IPS DF 19.7 (cell line): ENCODE data around the gene USP25.
A peak's percentile ranks its signal among the peaks of the same experiment; 100 is the strongest.
"Not testable (repeated sequence)": the region's sequence is repeated elsewhere in the genome, so short reads cannot be mapped to it uniquely, and the experiment has no call there.

ENCODE experiments used
- DNase-seq: peaks from one replicate; pipeline ENCODE4 v3.0.0-alpha.2; 2013; ENCODE audit warnings: low read depth, low spot score

USP25 gene

DNA sequence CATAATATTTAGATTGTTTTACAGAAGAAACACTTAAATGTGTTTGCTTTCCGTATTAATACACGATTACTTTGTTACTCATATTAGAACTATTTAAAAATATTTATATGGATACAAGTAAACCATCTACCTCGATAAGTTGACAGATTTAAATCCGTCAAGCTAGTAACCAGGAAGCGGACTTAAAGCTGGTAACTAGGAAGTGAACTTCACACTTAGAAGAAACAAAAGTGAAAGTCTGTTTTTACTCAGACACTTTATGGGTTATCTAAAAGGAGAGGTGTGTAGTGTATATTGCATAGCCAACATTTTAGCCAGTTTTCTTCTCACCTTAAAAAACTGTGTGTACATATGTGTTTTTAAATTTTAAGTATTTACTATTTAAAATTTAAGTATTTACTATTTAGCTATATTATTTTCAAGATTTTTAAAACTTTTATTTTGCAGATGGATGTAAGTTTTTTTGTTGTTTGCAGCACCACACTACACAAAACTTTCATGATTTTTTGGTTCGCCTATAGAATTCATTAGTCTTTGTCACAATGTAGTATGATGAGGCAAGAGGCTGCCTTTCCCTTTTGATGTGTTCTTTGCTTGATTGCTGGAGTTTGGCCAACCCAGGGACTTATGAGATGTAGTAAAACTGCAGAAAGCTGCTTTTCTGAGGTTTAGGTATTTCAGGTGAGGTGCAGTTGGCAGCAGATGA is 2.7 kb downstream of the USP25 start:
- DNase-seq: no peak

DNA sequence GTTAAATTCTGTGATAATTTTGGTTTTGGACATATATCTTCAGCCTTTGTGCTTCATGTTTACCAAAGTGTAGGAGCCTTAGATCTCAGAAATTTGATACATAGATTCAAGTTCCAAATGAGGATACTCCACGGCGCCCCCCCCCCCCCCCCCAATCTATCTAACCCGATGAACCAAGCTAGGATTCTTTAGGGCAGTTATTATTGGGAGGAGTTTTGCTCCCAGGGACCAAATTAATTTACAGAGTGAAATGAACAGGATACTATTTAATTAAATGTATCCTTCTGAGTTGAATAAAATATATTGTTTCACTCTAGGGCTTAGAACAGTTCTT is 3.2 kb downstream of the USP25 start:
- DNase-seq: no peak

DNA sequence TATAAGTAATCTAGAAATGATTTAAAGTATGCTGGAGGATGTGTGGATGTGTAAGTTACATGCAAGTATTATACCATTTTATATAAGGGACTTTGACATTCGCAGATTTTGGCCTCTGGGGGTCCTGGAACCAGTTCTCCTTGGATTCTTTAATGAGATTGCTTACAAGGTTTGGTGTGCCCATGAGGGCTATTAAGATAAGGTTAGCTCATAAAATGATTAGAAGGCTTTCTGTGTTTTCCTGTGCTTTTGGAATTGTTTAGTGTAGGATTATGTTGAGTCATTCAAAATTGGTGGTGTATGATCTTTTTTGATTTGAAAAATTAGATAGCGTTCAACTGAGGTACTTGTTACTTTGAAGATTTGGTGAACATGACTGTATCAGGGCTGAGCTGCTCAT is 5.6 kb downstream of the USP25 start:
- no peak for DNase-seq

DNA sequence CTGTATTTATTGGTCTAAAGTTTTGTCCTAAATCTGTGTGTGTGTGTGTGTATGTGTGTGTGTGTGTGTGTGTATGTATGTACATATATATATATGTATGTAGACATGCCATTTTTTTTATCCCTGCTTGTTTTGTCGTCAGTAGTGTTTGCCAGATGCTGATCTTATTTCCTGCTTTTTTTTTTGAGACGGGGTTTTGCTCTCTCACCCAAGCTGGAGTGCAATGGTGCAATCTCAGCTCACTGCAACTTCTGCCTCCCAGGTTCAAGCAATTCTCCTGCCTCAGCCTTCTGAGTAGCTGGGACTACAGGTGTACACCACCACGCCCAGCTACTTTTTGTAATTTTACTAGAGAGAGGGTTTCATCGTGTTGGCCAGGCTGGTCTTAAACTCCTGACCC is 6.1 kb downstream of the USP25 start:
- not testable (repeated sequence) for DNase-seq

DNA sequence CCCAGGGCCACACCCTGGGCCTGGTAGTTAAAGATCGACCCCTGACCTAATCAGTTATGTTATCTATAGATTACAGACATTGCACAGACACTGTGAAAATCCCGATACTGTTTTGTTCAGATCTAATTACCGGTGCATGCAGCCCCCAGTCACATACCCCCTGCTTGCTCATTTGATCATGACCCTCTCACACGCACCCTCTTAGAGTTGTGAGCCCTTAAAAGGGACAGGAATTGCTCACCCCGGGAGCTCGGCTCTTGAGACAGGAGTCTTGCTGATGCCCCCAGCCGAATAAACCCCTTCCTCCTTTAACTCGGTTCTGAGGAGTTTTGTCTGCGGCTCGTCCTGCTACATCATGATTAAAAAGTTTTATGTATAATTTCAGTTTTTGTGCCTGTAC is 9.0 kb downstream of the USP25 start:
- DNase-seq: not testable (repeated sequence)

DNA sequence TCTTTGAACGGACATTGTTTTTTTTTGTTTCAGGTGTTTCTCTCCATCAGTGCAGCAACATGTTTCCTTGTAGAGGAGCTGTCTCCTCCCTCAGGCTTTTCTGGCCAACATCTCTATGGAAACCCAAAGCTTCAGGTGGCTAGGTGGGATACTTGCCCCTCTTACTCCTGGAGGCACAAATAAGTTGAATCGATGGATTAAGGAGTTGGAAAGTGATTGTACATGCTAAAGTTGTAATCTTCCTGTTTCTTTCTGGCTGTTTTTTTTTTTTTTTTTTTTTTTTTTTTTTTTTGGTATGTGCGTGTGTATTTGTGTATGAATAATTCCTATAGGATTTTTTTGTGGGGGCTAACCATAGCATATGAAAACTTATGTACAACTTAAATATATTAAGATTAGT is 10.6 kb downstream of the USP25 start:
- no peak for DNase-seq

DNA sequence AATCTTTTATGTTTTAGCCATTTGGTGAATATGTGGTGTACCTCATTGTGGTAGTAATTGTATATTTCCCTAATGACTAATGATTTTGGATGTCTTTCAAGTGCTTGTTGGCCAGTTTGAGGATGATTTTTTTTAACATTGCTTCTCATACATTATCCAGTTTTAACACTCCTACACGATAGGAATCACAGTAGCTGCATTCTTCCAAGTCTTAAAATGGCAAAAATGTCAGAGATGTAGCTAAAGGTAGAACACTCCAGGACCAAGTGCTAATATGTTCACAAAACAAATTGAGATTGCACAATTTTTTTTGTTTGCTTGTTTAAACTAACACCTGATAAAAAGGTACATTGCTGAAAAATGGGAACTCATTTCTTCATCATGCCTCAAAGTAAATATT is 11.7 kb downstream of the USP25 start:
- no peak for DNase-seq

DNA sequence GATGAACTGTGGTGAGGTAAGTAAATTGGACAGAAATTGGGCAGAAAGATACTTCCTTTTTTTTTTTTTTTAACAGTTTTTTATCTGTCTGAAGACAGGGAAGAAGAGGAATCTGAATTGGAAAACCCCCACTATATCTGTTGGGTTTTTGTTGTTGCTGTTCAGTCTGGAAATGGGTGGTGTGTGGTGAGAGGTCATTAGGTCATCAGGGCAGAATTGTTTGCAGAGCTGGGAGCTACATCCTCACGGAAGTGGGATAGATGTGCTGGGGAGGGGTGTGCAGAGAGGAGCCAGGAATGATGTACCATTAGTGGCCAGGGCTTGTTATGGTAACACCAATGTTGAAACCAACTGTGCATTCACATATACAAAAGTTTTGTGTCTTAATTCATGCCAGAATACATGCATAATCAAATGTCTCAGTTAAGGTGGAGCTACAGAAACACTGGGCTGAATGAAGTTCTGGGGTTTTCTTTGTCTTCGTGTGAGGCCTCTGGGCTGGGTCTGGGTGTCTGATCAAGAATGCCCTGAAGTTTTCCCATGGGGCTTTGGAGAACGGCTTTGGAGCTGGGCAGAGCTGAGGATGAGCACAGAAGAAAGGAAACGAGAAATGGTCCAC is 12.4 kb downstream of the USP25 start:
- no peak for DNase-seq

DNA sequence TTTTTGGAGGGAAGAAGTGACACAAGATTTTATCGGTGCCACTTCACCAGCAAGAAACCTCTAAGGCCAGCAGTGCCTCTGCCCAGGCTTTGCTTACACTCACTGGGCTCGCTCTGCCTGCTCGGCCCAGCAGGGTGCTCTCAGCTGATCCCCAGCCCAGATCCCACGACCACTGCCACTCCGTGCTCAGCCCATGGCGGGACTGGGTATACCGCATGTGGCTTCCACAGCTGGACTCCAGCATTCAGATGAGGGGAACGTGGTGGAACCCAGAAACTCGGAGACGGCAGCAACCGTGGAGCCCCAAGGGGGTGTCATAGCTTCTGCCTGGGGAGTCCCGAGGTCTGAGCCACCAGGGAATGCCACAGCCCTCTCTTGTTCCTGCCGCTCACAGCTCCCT is 12.9 kb downstream of the USP25 start:
- DNase-seq: no peak

DNA sequence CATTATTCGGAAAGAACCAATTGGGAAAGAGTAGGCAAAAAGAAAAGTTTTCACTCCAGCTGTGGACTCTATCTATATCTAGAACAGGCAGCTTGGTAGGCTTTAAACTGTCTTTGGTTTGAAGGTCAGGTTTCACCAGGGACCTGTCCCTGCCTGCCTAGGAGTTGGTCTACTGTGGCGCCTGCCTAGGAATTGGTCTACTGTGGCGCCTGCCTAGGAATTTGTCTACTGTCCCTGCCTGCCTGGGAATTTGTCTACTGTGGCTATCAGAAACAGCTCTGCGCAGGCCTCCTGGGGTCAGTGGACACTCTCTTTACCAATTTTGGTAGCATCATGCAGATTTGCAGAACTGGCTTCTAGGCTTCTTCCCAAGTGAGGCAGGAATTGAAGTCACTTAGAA is 13.8 kb downstream of the USP25 start:
- no peak for DNase-seq

DNA sequence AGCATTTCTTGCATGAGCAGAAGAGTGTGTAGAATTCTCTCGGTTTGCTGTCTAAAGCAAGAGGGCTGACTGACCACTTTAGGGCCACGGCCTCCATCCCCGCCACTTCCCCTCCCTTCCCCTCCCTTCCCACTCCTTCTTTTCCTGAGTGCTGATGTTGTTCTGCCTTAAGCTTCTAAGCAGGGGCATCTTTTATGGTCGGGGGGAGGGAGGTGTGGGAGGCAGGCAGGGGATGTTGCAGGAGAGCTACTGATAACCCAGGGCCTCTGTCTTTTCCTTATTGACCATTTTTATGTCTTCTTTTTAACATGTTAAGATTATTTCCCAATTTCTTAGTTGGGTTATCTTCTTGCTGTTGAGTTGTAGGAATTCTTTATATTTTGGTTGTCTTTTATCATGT is 15.1 kb downstream of the USP25 start:
- no peak for DNase-seq

DNA sequence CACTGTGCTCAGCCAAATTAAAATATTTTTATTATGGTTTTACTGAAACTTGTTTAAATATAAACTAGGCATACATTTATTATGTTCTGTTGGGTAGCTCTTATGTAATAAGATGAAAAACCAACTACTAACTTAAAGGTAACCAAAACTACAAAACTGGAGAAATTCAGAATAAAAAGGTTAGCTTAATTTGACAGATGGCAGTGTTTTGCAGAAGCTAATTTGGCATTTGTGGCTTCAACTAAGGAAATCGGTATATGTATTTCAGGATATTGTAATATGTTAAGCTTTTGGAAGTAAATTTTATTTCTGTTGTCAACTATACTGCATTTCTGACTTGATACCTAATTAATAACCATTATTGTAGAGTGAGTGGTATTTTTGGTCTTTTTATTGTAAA is 18.8 kb downstream of the USP25 start:
- no peak for DNase-seq

DNA sequence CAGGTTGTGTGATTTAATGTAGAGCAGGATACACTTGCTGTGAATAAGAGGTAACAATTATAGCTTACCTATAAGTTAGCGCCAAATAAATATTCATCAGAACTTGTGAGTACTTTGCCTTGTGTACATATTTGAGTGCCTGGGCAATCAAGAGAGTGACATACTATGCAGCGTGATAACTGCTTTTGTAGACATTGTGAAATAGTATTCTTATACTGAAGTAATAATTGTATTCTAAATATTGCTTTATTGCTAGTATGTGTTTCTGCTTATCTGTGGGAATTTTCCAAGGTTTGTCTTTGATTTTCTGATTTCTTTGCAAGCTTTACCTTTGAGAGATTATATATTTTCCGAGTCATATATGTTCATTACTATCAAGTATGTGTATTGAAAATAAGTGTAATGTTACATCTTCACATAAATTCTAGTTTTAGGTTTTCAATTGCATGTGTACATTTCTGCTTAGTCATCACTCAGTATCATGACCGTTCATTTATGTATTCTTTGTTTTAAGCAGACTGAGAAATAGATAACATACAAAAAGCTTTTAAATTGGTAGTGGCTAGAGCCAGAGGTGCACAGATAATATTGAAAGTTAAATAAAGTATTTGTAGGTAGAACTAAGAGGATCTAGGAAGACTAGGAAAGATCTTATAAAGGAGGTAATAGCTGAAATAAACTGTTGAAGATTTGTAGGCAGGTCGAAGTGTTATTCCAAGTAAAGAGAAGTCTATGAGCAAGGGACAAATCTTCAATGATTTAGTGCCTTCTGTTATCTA is 19.5 kb downstream of the USP25 start:
- DNase-seq: no peak

DNA sequence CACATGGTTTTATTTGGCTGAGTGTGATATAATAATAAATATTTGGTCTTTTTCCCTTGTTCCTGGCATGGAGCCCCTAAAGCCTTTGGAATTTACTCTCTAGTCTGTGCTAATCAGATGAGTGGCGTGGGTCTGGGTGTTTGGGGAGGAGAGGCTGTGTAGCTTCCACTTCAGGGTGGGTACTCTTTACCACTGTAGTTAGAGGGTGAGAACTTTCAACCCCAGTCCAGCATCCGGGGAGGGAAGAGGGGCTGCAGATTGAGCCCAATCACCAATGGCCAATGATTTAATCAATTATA is 20.0 kb downstream of the USP25 start:
- DNase-seq: no peak

DNA sequence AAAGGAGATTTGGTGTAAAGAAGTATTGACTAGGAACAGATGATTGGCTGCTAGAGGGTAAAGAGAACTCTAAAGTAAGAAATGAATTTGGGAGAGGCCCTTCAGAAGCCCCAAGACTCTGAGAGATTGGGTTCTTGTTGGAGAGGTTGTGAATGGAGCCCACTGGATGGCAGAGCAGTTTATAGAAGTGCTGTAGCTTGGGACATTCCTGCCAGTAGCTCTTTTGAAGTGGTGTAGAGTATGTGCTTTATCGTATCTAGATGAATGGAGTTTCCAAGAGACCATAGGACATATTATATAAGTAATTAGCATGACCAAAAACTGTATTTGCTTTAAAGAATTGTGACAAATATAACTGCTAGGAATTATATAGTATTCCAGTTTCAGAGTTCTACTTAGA is 21.3 kb downstream of the USP25 start:
- no peak for DNase-seq

DNA sequence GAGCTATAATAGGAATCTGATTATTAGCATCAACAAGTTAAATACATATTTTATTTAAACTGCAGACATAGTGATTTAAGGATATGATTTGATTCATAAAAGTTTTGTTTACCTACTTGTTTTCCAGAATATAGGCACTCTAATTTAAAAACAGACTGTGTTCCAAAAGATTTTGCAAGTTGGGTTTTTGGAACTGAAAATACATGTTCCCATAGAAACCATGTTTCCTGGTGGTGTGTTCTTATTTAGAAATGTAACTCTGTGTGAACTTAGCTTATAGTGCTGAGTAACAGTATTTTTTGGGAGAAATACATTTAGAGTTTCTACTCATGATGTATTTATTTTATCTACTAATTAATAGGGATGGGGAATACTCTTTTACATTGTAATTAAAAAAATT is 21.8 kb downstream of the USP25 start:
- DNase-seq: no peak

DNA sequence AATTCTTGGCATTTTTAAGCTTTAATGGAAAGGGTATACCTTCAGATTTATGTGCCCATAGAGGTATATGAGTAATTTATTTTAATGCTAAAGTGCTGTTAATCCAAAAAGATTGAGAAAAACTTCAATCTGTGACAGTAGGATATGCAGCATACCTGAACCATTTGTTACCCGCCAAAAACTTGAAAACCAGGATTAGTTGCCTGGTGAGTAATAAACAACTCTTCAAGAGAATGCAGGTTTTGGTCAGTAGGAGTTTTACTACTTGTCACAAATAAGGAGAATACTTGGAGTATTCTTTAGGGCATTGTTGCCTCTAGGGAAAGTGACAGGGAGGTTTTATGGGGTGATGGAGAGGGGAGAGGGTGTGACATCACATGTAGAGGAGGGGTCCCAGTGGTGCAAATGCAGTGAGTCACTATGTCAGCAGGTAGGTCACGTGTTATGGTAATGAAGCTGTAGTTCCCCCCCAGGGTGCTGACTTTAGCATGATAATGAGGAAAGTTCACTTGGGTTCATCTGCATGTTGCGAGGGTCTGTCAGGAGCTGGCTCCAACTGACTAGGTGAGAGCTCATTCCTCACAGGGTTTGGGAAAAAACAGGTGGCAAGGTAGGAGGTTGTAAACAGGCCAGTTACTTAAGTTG is 23.1 kb downstream of the USP25 start:
- peak; percentile 98 for DNase-seq

DNA sequence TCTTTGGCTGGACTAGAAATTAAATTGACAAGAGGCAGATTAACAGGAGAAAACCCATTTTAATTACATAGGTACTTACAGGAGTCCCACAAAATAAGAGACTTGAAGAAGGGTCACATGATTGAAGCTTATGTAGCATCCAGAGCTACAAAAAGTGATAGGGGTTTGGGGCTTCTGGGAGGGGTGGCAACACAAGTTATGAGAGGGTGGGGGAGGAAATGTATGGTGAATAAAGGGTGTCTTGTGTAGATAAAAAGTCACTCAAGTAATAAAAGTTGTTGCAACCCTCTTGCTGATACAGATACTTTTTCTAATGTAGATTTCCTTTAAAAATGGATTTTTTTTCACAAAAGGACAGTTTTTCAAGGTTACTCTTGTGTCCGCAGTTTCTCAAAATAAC is 24.0 kb downstream of the USP25 start:
- no peak for DNase-seq

DNA sequence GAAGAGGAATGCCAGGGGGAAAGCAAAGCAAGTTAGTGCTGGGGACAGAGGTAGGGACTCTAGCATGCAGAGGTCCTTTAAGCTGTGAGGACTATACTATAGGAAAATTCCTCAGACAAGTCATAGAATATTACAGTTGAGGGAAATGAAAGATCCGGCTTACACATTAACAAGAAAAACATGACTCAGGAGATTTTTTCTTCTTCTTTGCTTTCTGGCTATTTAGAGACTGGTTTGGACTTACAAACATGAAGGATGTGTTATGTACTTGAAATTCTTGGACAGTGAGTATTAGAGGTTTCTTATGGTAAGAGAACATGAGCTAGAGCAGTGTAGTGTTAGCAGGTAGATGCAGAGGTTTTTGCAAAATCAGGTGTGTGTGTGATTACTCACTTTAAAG is 24.9 kb downstream of the USP25 start:
- no peak for DNase-seq

DNA sequence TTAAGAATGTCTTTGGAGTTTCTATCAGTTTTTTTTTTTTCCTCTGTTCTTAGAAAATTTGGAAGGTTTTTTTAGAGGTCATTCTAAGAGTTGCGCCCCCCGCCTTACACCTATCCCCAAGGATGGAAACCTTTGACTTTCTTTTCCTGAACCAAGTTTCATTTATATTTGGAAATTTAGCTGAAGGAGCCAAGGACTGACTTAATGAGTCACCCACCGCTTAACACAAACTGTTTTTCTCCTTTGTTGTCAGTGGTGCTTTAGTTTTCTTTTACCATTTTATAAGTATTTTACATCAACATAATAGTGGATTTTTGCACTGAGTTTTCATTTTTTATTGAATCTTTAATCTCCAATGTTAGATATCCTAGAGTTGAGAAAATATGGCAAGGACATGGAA is 25.3 kb downstream of the USP25 start:
- DNase-seq: no peak

DNA sequence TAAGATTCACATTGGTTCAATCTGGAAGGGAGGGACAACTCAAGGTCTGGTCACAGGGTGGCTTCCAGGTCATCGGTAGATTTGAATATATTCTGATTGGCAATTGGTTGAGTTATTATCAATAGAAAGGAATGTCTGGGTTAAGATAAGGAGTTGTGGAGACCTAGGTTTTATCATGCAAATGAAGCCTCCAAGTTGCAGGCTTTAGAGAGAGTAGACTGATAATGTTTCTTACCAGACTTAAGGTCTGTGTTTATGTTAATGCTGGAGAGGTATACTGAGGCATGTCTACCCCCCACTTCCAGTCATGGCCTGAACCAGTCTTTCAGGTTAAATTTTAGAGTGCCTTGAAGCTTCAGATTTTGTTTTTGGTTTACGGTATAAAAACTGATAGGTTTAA is 29.7 kb downstream of the USP25 start:
- no peak for DNase-seq

DNA sequence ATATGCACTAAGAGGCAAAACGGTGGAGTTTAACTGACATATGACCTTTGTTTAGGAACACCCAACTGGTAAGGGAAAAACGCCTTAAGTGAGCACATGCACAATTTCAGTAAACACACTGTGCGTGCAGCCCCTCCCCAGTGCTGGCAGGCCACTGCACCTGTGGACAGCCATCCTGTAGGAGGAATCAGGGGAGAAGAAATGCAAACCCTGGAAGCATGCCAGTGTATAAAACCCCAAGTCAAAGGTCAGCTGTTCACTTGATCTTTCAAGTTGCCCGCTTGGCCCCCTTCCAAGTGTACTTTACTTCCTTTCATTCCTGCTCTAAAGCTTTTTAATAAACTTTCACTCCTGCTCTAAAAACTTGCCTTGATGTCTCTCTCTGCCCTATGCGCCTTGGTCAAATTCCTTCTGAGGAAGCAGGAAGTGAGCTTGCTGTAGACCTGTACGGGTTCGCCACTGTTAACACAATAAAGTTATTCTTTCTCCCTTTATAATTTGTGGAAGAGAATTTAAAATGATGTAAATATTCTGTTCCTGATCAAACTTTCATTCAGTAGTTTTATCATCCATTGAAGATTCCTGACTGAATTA is 31.8 kb downstream of the USP25 start:
- no peak for DNase-seq

DNA sequence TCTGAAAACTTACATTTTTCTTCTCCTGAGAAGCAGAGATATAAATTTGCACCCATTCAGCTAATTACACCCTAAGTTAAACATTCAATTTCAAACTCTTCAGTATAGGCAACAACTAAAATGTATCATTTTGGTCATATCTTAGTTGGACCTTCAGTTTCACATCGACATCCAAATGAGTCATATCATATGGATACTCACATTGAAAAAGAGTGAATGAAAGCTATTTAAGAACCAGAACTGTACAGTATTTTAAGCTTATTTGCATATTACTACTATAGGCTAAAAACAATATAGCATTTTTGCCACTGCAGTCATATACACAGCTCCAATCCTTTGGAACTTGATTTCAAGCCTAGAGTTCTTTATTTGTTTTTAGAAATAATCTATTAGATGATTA is 33.6 kb downstream of the USP25 start:
- DNase-seq: no peak
